Ureter (tissue), 1 donor: Measurements from ENCODE around the gene KCNV2. TPM values are rescaled to one million over a fixed set of nuclear protein-coding genes. Genes with fewer than 3 reads are reported as not detected.

Experiments used
- DNase-seq: peaks from one replicate; pipeline ENCODE4 v3.0.0-alpha.2; 2020; ENCODE audit warnings: low spot score
- total RNA-seq: library from RNA; stranded (reverse); gene quantifications from one replicate; pipeline ENCODE4 v1.2.4, GENCODE V29; 2023
- donor health status: DM: yes; HTN: yes; CAD: no.

Gene KCNV2
- total RNA-seq, 1 donor from 2014 or later = not detected

- no peak for DNase-seq
These were observed 41.0 kb downstream of the KCNV2 start for GRCh38 chr9:2758162-2758897.

- DNase-seq = no peak
These were observed 41.7 kb downstream of the KCNV2 start for GRCh38 chr9:2758898-2759510.

DNA sequence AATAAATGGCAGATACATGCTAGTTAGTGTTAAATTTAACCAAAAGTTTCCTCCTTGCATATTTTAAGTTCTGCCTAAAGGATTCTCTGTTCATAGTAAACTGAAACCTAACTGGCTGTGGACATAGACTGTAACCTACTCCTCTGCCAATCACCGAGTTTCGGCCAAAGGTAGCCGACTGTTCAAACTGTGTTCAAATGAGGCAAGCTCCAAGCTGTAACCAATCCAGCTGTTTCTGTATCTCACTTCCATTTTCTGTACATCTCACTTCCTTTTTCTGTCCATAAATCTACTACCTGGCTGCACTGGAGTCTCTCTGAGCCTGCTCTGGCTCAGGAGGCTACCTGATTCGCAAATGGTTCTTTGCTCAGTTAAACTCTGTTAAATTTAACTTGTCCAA lies 44.1 kb downstream of the KCNV2 start:
- no peak for DNase-seq

DNA sequence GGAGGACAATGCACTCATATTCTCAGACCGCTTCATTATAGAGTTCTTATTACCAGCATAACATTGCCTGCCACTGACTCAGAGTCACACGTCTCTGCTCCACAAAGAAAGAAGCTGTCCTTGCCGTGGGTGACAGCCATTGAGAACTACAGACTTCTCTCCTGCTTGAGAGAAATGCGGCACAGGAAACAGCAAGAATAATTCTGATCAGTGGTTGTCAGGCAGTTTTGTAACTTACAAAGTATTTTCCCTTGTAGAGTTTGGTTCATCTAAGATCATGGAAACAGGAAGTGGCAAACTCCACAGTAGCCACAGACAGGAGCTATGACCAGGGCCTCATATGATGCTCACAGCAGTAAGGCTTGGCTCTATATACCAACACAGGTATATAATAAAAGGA lies 47.0 kb downstream of the KCNV2 start:
- DNase-seq = no peak

DNA sequence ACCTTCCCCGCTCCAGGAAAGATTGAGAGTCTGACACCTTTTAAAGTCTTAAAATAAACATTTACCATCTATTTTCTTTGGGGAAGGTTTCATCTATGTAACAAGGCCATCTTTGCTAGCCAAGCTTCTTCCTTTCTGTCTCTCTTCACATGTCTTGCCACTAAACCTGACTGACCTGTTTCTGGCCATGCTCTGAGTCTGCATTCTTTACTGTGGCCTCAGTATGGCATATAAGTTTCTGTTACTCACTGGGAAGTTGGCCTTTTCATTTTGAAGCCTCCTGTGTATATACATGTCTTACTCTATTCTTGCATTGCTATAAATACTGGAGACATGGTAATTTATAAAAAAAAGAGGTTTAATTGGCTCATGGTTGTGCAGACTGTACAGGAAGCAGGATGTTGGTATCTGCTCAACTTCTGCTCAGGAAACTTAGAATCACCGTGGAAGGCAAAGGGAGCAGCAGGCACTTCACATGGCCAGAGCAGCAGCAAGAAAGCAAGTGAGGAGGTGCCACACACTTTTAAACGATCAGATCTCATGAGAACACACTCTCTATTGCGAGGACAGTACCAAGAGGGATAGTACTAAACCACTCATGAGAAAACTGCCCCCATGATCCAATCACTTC lies 48.1 kb downstream of the KCNV2 start:
- no peak for DNase-seq

DNA sequence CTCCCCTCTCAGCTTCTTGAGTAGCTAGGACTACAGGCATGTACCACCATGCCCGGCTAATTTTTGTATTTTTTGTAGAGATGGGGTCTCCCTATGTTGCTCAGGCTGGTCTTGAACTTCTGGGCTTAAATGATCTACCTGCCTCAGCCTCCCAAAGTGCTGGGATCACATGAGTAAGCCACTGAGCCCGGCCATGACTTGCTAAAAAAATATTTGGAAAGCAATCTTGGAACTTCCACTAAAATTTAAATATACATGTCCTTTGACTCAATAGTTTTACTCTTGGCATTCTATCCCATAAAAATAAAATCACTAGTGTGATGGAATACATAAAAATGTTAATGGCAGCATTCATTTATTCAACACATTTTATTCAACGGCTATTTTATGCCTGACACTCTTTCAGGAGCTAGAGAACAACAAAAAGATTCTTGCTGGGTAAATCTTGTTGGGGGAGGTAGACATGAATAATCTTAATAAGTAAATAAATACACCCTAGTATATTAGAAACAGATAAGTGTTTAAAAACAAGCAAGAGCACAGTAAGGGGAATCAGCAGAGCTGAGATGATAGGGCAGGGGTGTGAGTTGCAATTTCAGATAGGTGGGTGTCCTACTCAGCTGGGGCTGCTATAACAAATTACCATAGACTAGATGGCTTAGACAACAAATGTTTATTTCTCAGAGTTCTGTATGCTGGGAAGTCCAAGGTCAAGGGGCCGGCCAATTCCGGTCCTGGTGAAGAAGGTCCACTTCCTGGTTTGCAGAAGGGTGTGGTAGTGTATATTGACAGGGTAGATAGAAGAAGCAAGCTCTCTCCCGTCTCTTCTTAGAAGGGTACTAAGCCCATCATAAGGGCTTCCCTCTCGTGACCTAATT lies 50.7 kb downstream of the KCNV2 start:
- DNase-seq = no peak

GRCh38 chr9:2771087-2771486 lies 53.8 kb downstream of the KCNV2 start:
- no peak for DNase-seq

DNA sequence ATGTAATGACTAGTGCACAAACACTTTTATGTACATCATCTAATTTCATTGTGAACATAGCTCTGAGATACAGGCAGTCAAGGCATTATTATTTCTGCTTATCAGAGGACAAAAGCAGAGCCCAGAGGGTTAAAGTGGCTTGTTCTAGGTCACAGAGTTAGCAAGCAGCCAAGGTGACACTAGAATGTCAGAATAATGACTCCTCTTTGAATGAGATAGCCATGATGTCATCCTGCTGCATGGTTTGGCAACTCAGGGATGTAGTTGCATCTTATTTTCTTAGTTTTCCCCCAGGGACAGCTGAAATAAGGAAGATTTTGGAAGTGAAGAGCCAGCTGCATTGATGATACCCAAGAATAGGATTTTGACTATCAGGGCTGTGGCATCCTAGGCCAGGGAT lies 54.4 kb downstream of the KCNV2 start:
- no peak for DNase-seq

DNA sequence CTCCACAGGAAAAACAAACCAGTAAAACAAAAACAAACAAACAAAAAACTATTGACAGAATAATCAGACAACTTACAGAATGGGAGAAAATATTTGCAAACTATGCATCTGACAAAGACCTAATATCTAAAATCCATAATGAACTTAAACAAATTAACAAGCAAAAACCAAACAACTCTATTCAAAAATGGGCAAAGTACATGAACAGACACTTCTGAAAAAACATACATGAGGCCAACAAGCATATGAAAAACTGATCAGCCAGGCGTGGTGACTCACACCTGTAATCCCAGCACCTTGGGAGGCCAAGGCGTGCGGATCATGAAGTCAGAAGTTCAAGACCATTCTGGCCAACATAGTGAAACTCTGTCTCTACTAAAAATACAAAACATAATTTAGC lies 60.1 kb downstream of the KCNV2 start:
- no peak for DNase-seq

GRCh38 chr9:2778816-2779215 lies 61.5 kb downstream of the KCNV2 start:
- DNase-seq = no peak

Other genes with a start within 250 kb of the KCNV2 start
- 21.8 TPM for gene VLDLR, start 95.7 kb upstream of the KCNV2 start, total RNA-seq
- 80.8 TPM for gene PUM3, start 126.6 kb downstream of the KCNV2 start, total RNA-seq